ENCODE data around the gene PARPBP.
"Not testable (repeated sequence)": the region's sequence is repeated elsewhere in the genome, so short reads cannot be mapped to it uniquely, and the experiment has no call there.

Gene PARPBP

GRCh38 chr12:102120564-102120873, 536 bp downstream of the PARPBP start:
- H3K4me1 Mint-ChIP-seq: peaks cover 46% of the 10 kb centered on the region
- no peaks in the 10 kb centered on the region for H3K27me3 Mint-ChIP-seq
- CTCF ChIA-PET: interaction anchor here (2.3 kb wide), 1 partner anchor 49 kb away, joined by 7 read pairs; no protein-coding TSS in a partner anchor
- H3K27ac Mint-ChIP-seq: peak overlapping the region; percentile 86
- peaks cover 34% of the 10 kb centered on the region for H3K36me3 Mint-ChIP-seq
- DNase-seq: no peak
- no peaks in the 10 kb centered on the region for H3K9me3 Mint-ChIP-seq
- H3K4me3 Mint-ChIP-seq: peak overlapping the region; percentile 93

- peak overlapping the region; percentile 93 for H3K4me3 Mint-ChIP-seq
- no peaks in the 10 kb centered on the region for H3K27me3 Mint-ChIP-seq
- H3K36me3 Mint-ChIP-seq: peaks cover 33% of the 10 kb centered on the region
- no peaks in the 10 kb centered on the region for H3K9me3 Mint-ChIP-seq
- H3K4me1 Mint-ChIP-seq: peaks cover 46% of the 10 kb centered on the region
- CTCF ChIA-PET: interaction anchor here (2.3 kb wide), 1 partner anchor 49 kb away, joined by 7 read pairs; no protein-coding TSS in a partner anchor
- H3K27ac Mint-ChIP-seq: peak overlapping the region; percentile 86
- DNase-seq: no peak
Observed at GRCh38 chr12:102120886-102121285, 903 bp downstream of the PARPBP start.

GRCh38 chr12:102121328-102121727, 1.3 kb downstream of the PARPBP start:
- H3K9me3 Mint-ChIP-seq, DNase-seq, H3K27me3 Mint-ChIP-seq: not testable (repeated sequence)
- Mint-ChIP-seq H3K27ac (peak overlapping the region; percentile 86), H3K4me3 (peak overlapping the region; percentile 93), H3K4me1 (peaks cover 46% of the 10 kb centered on the region), H3K36me3 (peaks cover 34% of the 10 kb centered on the region)
- CTCF ChIA-PET: interaction anchor here (1.1 to 2.3 kb wide), 2 partner anchors 48 to 167 kb away, joined by 3 to 7 read pairs; no protein-coding TSS in a partner anchor

- H3K4me1 Mint-ChIP-seq, DNase-seq, H3K4me3 Mint-ChIP-seq, H3K27me3 Mint-ChIP-seq, H3K27ac Mint-ChIP-seq, CTCF ChIA-PET, H3K9me3 Mint-ChIP-seq: not testable (repeated sequence)
- peaks cover 61% of the 10 kb centered on the region for H3K36me3 Mint-ChIP-seq
Observed at GRCh38 chr12:102130720-102131119, 10.7 kb downstream of the PARPBP start.

GRCh38 chr12:102131442-102131841, 11.5 kb downstream of the PARPBP start:
- CTCF ChIA-PET, H3K9me3 Mint-ChIP-seq, H3K4me1 Mint-ChIP-seq, DNase-seq, H3K4me3 Mint-ChIP-seq, H3K27ac Mint-ChIP-seq, H3K27me3 Mint-ChIP-seq: not testable (repeated sequence)
- peaks cover 58% of the 10 kb centered on the region for H3K36me3 Mint-ChIP-seq

GRCh38 chr12:102137619-102138018, 17.6 kb downstream of the PARPBP start:
- CTCF ChIA-PET, DNase-seq, H3K27me3 Mint-ChIP-seq, H3K4me3 Mint-ChIP-seq, H3K27ac Mint-ChIP-seq: not testable (repeated sequence)
- peaks cover 10% of the 10 kb centered on the region for H3K9me3 Mint-ChIP-seq
- H3K36me3 Mint-ChIP-seq: peaks cover 68% of the 10 kb centered on the region
- peaks cover 12% of the 10 kb centered on the region for H3K4me1 Mint-ChIP-seq

- not testable (repeated sequence) for H3K4me3 Mint-ChIP-seq, H3K27me3 Mint-ChIP-seq, H3K9me3 Mint-ChIP-seq
- Mint-ChIP-seq H3K36me3 (peaks cover 68% of the 10 kb centered on the region), H3K4me1 (peaks cover 21% of the 10 kb centered on the region), H3K27ac (peak overlapping the region; percentile 42)
- DNase-seq: peak; percentile 44
- CTCF ChIA-PET: interaction anchor here (0.7 kb wide), 1 partner anchor 27 kb away, joined by 3 read pairs; no protein-coding TSS in a partner anchor
Observed at GRCh38 chr12:102142866-102143373, 22.9 kb downstream of the PARPBP start.

DNA sequence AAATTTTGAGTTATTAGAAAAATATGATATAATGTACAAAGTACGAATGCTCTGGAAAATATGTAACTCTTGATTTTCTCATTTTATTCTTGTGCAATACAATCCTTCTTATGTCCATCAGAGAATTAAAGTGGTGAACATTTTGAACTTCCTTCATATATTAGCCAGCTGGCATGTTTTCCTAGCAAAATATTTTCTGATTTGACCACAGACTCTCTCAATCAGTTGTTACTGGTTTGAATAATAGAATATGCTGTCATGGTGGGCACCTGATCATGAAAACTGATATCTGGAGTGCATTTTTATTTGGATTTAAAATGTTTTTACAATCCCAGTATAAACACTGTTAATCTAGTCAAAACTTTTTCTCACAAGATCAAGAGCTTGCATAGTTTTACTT, 24.2 kb downstream of the PARPBP start:
- CTCF ChIA-PET: no interaction called here

DNA sequence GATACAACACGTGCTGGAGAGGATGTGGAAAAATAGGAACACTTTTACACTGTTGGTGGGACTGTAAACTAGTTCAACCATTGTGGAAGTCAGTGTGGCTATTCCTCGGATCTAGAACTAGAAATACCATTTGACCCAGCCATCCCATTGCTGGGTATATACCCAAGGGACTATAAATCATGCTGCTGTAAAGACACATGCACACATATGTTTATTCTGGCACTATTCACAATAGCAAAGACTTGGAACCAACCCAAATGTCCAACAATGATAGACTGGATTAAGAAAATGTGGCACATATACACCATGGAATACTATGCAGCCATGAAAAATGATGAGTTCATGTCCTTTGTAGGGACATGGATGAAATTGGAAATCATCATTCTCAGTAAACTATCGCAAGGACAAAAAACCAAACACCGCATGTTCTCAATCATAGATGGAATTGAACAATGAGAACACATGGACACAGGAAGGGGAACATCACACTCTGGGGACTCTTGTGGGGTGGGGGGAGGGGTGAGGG, 27.1 kb downstream of the PARPBP start:
- Mint-ChIP-seq H3K36me3 (peaks cover 38% of the 10 kb centered on the region), H3K4me1 (peaks cover 14% of the 10 kb centered on the region)
- H3K27me3 Mint-ChIP-seq, H3K4me3 Mint-ChIP-seq, H3K9me3 Mint-ChIP-seq, CTCF ChIA-PET, H3K27ac Mint-ChIP-seq, DNase-seq: not testable (repeated sequence)

More for the DNA sequence above, 24.2 kb downstream of the PARPBP start:
- H3K36me3 Mint-ChIP-seq: peaks cover 58% of the 10 kb centered on the region
- H3K9me3 Mint-ChIP-seq: peaks cover 5% of the 10 kb centered on the region
- H3K4me1 Mint-ChIP-seq: peaks cover 21% of the 10 kb centered on the region
- no peaks in the 10 kb centered on the region for H3K27me3 Mint-ChIP-seq
- H3K4me3 Mint-ChIP-seq: no peak overlapping the region
- no peak overlapping the region for H3K27ac Mint-ChIP-seq
- DNase-seq: no peak

- not testable (repeated sequence) for H3K9me3 Mint-ChIP-seq, H3K4me3 Mint-ChIP-seq, H3K4me1 Mint-ChIP-seq, H3K27me3 Mint-ChIP-seq, H3K27ac Mint-ChIP-seq, DNase-seq
- CTCF ChIA-PET: interaction anchor here (0.7 kb wide), 1 partner anchor 347 kb away, joined by 4 read pairs; no protein-coding TSS in a partner anchor
- H3K36me3 Mint-ChIP-seq: peaks cover 25% of the 10 kb centered on the region
Observed at GRCh38 chr12:102155206-102155605, 35.2 kb downstream of the PARPBP start.

DNA sequence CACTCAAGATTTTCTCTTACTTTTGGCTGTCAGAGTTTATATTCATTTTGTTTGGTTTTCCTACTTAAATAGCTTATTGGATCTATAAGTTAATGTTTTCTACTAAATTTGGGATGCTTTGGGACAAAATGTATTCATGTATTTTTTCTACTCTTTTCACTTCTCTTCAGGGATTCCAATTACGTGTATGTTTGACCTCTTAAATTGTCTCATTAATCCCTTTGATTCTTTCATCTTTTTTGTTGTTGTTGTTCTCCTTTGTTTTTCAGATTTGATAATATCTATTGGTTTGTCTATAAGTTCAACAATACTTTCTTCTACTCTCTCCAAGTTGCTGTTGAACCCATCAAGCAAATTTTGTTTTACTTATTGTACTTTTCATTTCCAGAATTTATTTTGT, 43.4 kb downstream of the PARPBP start:
- Mint-ChIP-seq H3K27me3 (no peaks in the 10 kb centered on the region), H3K4me3 (no peak overlapping the region), H3K27ac (no peak overlapping the region), H3K9me3 (no peaks in the 10 kb centered on the region), H3K4me1 (peaks cover 8% of the 10 kb centered on the region), H3K36me3 (peaks cover 21% of the 10 kb centered on the region)
- DNase-seq: no peak
- CTCF ChIA-PET: no interaction called here

GRCh38 chr12:102167821-102168604, 48.0 kb downstream of the PARPBP start:
- Mint-ChIP-seq H3K4me1 (peaks cover 8% of the 10 kb centered on the region), H3K4me3 (no peak overlapping the region), H3K36me3 (peaks cover 27% of the 10 kb centered on the region), H3K27me3 (no peaks in the 10 kb centered on the region), H3K9me3 (no peaks in the 10 kb centered on the region), H3K27ac (no peak overlapping the region)
- CTCF ChIA-PET: interaction anchor here (1.0 to 1.6 kb wide), 3 partner anchors 10 to 228 kb away, joined by 3 to 4 read pairs (median 3); no protein-coding TSS in a partner anchor
- no peak for DNase-seq

GRCh38 chr12:102169922-102170621, 50.1 kb downstream of the PARPBP start:
- CTCF ChIA-PET: interaction anchor here (0.7 to 2.1 kb wide), 13 partner anchors 11 to 598 kb away, joined by 3 to 14 read pairs (median 3); no protein-coding TSS in a partner anchor
- no peak overlapping the region for H3K27ac Mint-ChIP-seq

GRCh38 chr12:102171951-102172350, 52.0 kb downstream of the PARPBP start:
- Mint-ChIP-seq H3K36me3 (peaks cover 19% of the 10 kb centered on the region), H3K4me1 (peaks cover 8% of the 10 kb centered on the region), H3K27ac (no peak overlapping the region), H3K9me3 (no peaks in the 10 kb centered on the region), H3K27me3 (no peaks in the 10 kb centered on the region), H3K4me3 (no peak overlapping the region)
- CTCF ChIA-PET: no interaction called here
- no peak for DNase-seq

More at GRCh38 chr12:102169922-102170621, 50.1 kb downstream of the PARPBP start:
- Mint-ChIP-seq H3K9me3 (no peaks in the 10 kb centered on the region), H3K4me1 (peaks cover 8% of the 10 kb centered on the region), H3K27me3 (no peaks in the 10 kb centered on the region), H3K4me3 (no peak overlapping the region), H3K36me3 (peaks cover 22% of the 10 kb centered on the region)
- DNase-seq: no peak

All from activated naive CD4-positive, alpha-beta T cell treated with anti-CD3 and anti-CD28 coated beads, Interleukin-2, amount 10 ng/mL, durations not matched to agents 7 days and 5 days (primary cell).